Activated T-cell treated with anti-CD3 and anti-CD28 coated beads for 24 hours (primary cell): ENCODE results near the gene TBCC.

Experiments used
- DNase-seq: peaks from one replicate; pipeline ENCODE4 v3.0.0-alpha.2; 2020; ENCODE audit warnings: low read depth

TBCC gene

GRCh38 chr6:42696526-42697267, 49.2 kb downstream of the TBCC start:
- no peak for DNase-seq

GRCh38 chr6:42694586-42694985, 51.3 kb downstream of the TBCC start:
- DNase-seq, result no peak
